Mesenchymal stem cell (in vitro differentiated cells and primary cell): Measurements from ENCODE around the gene PRRC2A.

Source experiments
- DNase-seq: peaks from one replicate; pipeline ENCODE4 v3.0.0-alpha.2; 2013
- H2AFZ ChIP-seq: one replicate; pipeline ENCODE4 v1.6.1; 2013; ENCODE audit warnings: low read depth, mild to moderate bottlenecking, control low read depth, inconsistent platforms, low read length, moderate library complexity
- H2AK5ac ChIP-seq: 2 replicates; pipeline ENCODE4 v1.6.1; 2013; ENCODE audit warnings: low read length, moderate library complexity, mild to moderate bottlenecking, inconsistent platforms; ENCODE audit not compliant: severe bottlenecking
- H2BK120ac ChIP-seq: one replicate; pipeline ENCODE4 v1.6.1; 2013; ENCODE audit warnings: low read depth, mild to moderate bottlenecking, inconsistent platforms, low read length, moderate library complexity
- H2BK12ac ChIP-seq, 2 experiments: one replicate each; pipeline ENCODE4 v1.6.1; 2013; ENCODE audit warnings: inconsistent platforms in 2 of 2, low read length in 2 of 2, mild to moderate bottlenecking in 2 of 2, moderate library complexity in 2 of 2, control low read depth in 1 of 2
- H2BK15ac ChIP-seq: one replicate; pipeline ENCODE4 v1.6.1; 2013; ENCODE audit warnings: mild to moderate bottlenecking, low read depth, inconsistent platforms; ENCODE audit not compliant: poor library complexity, severe bottlenecking
- H2BK5ac ChIP-seq: 2 replicates; pipeline ENCODE4 v1.6.1; 2013; ENCODE audit warnings: low read depth, mild to moderate bottlenecking, low read length, control low read depth, inconsistent platforms; ENCODE audit not compliant: poor library complexity, severe bottlenecking
- H3K14ac ChIP-seq, 2 experiments: one replicate each; pipeline ENCODE4 v1.6.1; 2013; ENCODE audit warnings: inconsistent platforms in 2 of 2, low read length in 2 of 2, control low read depth in 1 of 2, mild to moderate bottlenecking in 1 of 2, moderate library complexity in 1 of 2
- H3K18ac ChIP-seq, 2 experiments: one replicate each; pipeline ENCODE4 v1.6.1; 2013; ENCODE audit warnings: inconsistent platforms in 2 of 2, low read length in 2 of 2, control low read depth in 1 of 2, low read depth in 1 of 2, mild to moderate bottlenecking in 1 of 2
- H3K23ac ChIP-seq, 2 experiments: one replicate each; pipeline ENCODE4 v1.6.1; 2013; ENCODE audit warnings: inconsistent platforms in 2 of 2, low read length in 2 of 2, mild to moderate bottlenecking in 2 of 2, moderate library complexity in 2 of 2, control low read depth in 1 of 2
- H3K27ac ChIP-seq: 2 replicates; pipeline ENCODE4 v1.5.1; 2013; ENCODE audit warnings: mild to moderate bottlenecking, moderate library complexity, low read length, control low read depth, inconsistent platforms; ENCODE audit not compliant: poor library complexity, severe bottlenecking
- H3K27me3 ChIP-seq, 2 experiments: 2 replicates each; pipeline versions ENCODE4 v1.6.1 to v1.7.0; 2013; ENCODE audit warnings: low read length in 2 of 2, mild to moderate bottlenecking in 2 of 2, moderate library complexity in 2 of 2, control low read depth in 1 of 2, inconsistent platforms in 1 of 2; ENCODE audit not compliant: control insufficient read depth in 1 of 2, insufficient read depth in 1 of 2
- H3K36me3 ChIP-seq, 2 experiments: 2 replicates each; pipeline versions ENCODE4 v1.6.1 to v1.7.0; 2013; ENCODE audit warnings: low read length in 2 of 2, control low read depth in 1 of 2, inconsistent platforms in 1 of 2, low read depth in 1 of 2, mild to moderate bottlenecking in 1 of 2; ENCODE audit not compliant: insufficient read depth in 2 of 2, control insufficient read depth in 1 of 2
- H3K4ac ChIP-seq, 2 experiments: one replicate each; pipeline ENCODE4 v1.6.1; 2013; ENCODE audit warnings: inconsistent platforms in 2 of 2, low read length in 2 of 2, mild to moderate bottlenecking in 2 of 2, moderate library complexity in 2 of 2, control low read depth in 1 of 2, low read depth in 1 of 2
- H3K4me1 ChIP-seq: 2 replicates; pipeline ENCODE4 v1.6.1; 2013; ENCODE audit warnings: low read depth, low read length, control low read depth; ENCODE audit not compliant: control insufficient read depth, insufficient read depth
- H3K4me2 ChIP-seq: 2 replicates; pipeline ENCODE4 v1.6.1; 2013; ENCODE audit warnings: low read length, mild to moderate bottlenecking, inconsistent platforms; ENCODE audit not compliant: poor library complexity, severe bottlenecking
- H3K4me3 ChIP-seq, 2 experiments: 2 replicates each; pipeline versions ENCODE4 v1.5.1 to v1.7.0; 2013; ENCODE audit warnings: low read length in 2 of 2, mild to moderate bottlenecking in 2 of 2, control low read depth in 1 of 2, low read depth in 1 of 2; ENCODE audit not compliant: insufficient read depth in 1 of 2
- H3K79me1 ChIP-seq: replicated peaks from 2 replicates; pipeline ENCODE4 v1.6.1; 2013; ENCODE audit warnings: mild to moderate bottlenecking, control low read depth, low read length, inconsistent platforms; ENCODE audit not compliant: poor library complexity, severe bottlenecking
- H3K9ac ChIP-seq: 2 replicates; pipeline ENCODE4 v1.7.0; 2013; ENCODE audit warnings: mild to moderate bottlenecking, low read length, moderate library complexity
- H3K9me3 ChIP-seq: 2 replicates; pipeline ENCODE4 v1.7.0; 2013; ENCODE audit warnings: mild to moderate bottlenecking, low read length; ENCODE audit not compliant: control insufficient read depth
- H4K8ac ChIP-seq: one replicate; pipeline ENCODE4 v1.6.1; 2013; ENCODE audit warnings: inconsistent platforms, mild to moderate bottlenecking, low read length, moderate library complexity
- H4K91ac ChIP-seq: one replicate; pipeline ENCODE4 v1.6.1; 2013; ENCODE audit warnings: mild to moderate bottlenecking, low read length, inconsistent platforms
- WGBS: methylation state at CpG from one replicate; pipeline ENCODE4 v1.1.7; 2013; ENCODE audit warnings: mixed read lengths; 5-methylcytosine and 5-hydroxymethylcytosine counted together

The PRRC2A gene

GRCh38 chr6:31634969-31635575, 14.6 kb downstream of the PRRC2A start:
- Histone ChIP-seq H3K27me3 (no peaks in the 10 kb centered on the region), H2AFZ (no peak overlapping the region), H2BK5ac (no peak overlapping the region), H3K4me2 (no peak overlapping the region), H3K4me1 (peaks cover 1% of the 10 kb centered on the region), H3K9me3 (no peaks in the 10 kb centered on the region), H3K79me1 (peaks cover 17% of the 10 kb centered on the region), H3K18ac (no peak overlapping the region), H2BK12ac (no peak overlapping the region), H4K8ac (no peak overlapping the region), H3K23ac (peak overlapping the region in 1 of 2 experiments; percentile 27), H2BK15ac (no peak overlapping the region), H3K4ac (no peak overlapping the region), H2AK5ac (no peak overlapping the region), H3K36me3 (peaks cover 90 to 97% of the 10 kb centered on the region in 2 experiments), H3K9ac (peak overlapping the region; percentile 60), H3K4me3 (no peak overlapping the region), H2BK120ac (no peak overlapping the region), H3K27ac (no peak overlapping the region), H4K91ac (no peak overlapping the region), H3K14ac (no peak overlapping the region)
- WGBS: 87% methylated on average over 11 of the region's 11 CpGs
- DNase-seq: no peak

- no peak overlapping the region for H2BK120ac ChIP-seq
- no peak overlapping the region for H4K91ac ChIP-seq
- no peak overlapping the region for H3K4me2 ChIP-seq
- H3K27ac ChIP-seq: no peak overlapping the region
- H3K27me3 ChIP-seq: no peaks in the 10 kb centered on the region
- H3K18ac ChIP-seq: no peak overlapping the region
- peaks cover 17% of the 10 kb centered on the region for H3K79me1 ChIP-seq
- no peaks in the 10 kb centered on the region for H3K9me3 ChIP-seq
- H3K9ac ChIP-seq: no peak overlapping the region
- no peak overlapping the region for H4K8ac ChIP-seq
- no peak for DNase-seq
- no peak overlapping the region for H2BK5ac ChIP-seq
- H3K36me3 ChIP-seq: peaks cover 90 to 97% of the 10 kb centered on the region in 2 experiments
- no peak overlapping the region for H3K14ac ChIP-seq
- no peak overlapping the region for H2BK15ac ChIP-seq
- H3K4ac ChIP-seq: no peak overlapping the region
- H2AFZ ChIP-seq: no peak overlapping the region
- H3K4me1 ChIP-seq: peaks cover 1% of the 10 kb centered on the region
- no peak overlapping the region for H3K23ac ChIP-seq
- 92% methylated on average over 26 of the region's 27 CpGs for WGBS
- H2AK5ac ChIP-seq: no peak overlapping the region
- no peak overlapping the region for H3K4me3 ChIP-seq
- no peak overlapping the region for H2BK12ac ChIP-seq
These were observed 16.4 kb downstream of the PRRC2A start for GRCh38 chr6:31636698-31637596.

- no peak overlapping the region for H2BK15ac ChIP-seq
- no peak overlapping the region for H3K4me2 ChIP-seq
- H3K4me1 ChIP-seq: peaks cover 3% of the 10 kb centered on the region
- no peak overlapping the region for H2AK5ac ChIP-seq
- no peak overlapping the region for H3K4me3 ChIP-seq
- H2BK12ac ChIP-seq: no peak overlapping the region
- no peak overlapping the region for H3K23ac ChIP-seq
- H3K18ac ChIP-seq: no peak overlapping the region
- H2BK5ac ChIP-seq: no peak overlapping the region
- 93% methylated on average over 9 of the region's 9 CpGs for WGBS
- H3K27ac ChIP-seq: no peak overlapping the region
- no peak overlapping the region for H2AFZ ChIP-seq
- peaks cover 23% of the 10 kb centered on the region for H3K79me1 ChIP-seq
- H3K14ac ChIP-seq: no peak overlapping the region
- H4K91ac ChIP-seq: no peak overlapping the region
- no peak overlapping the region for H4K8ac ChIP-seq
- no peak for DNase-seq
- H3K9ac ChIP-seq: peak overlapping the region; percentile 62
- H2BK120ac ChIP-seq: no peak overlapping the region
- no peaks in the 10 kb centered on the region for H3K9me3 ChIP-seq
- H3K27me3 ChIP-seq: no peaks in the 10 kb centered on the region
- no peak overlapping the region for H3K4ac ChIP-seq
- peaks cover 87 to 94% of the 10 kb centered on the region in 2 experiments for H3K36me3 ChIP-seq
These were observed 18.5 kb downstream of the PRRC2A start for GRCh38 chr6:31639043-31639442.

DNA sequence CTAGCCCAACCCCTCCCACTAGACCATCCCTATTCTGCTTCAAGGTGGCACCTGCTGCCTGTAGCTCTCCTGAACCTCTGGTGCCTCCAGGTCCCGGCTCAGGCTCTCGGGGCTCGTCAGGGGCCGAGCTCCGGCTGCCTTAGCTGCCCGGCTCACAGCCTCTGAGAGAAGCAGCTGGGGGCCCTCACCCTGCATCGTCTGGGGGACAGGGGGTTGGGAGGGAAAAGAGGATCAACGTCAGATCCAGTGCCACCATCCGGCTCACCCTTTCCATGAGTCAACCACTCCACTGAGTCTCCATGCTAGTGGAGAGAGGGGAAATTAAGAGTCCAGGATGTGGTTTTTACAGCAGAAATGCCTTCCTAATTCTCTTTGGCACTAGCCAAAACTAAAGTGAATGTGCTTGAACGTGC, 18.9 kb downstream of the PRRC2A start:
- H3K36me3 ChIP-seq: peaks cover 87 to 94% of the 10 kb centered on the region in 2 experiments
- peak overlapping the region; percentile 62 for H3K9ac ChIP-seq
- H2AFZ ChIP-seq: no peak overlapping the region
- no peak overlapping the region for H3K14ac ChIP-seq
- no peaks in the 10 kb centered on the region for H3K27me3 ChIP-seq
- H3K4me1 ChIP-seq: peaks cover 3% of the 10 kb centered on the region
- H2BK120ac ChIP-seq: no peak overlapping the region
- H3K4ac ChIP-seq: no peak overlapping the region
- H3K9me3 ChIP-seq: no peaks in the 10 kb centered on the region
- DNase-seq: peak; percentile 58
- H3K23ac ChIP-seq: no peak overlapping the region
- H2AK5ac ChIP-seq: no peak overlapping the region
- H3K18ac ChIP-seq: no peak overlapping the region
- no peak overlapping the region for H2BK5ac ChIP-seq
- no peak overlapping the region for H2BK12ac ChIP-seq
- no peak overlapping the region for H3K27ac ChIP-seq
- H3K4me3 ChIP-seq: no peak overlapping the region
- H4K91ac ChIP-seq: no peak overlapping the region
- H4K8ac ChIP-seq: no peak overlapping the region
- H3K4me2 ChIP-seq: no peak overlapping the region
- 91% methylated on average over 8 of the region's 10 CpGs for WGBS
- peaks cover 24% of the 10 kb centered on the region for H3K79me1 ChIP-seq
- no peak overlapping the region for H2BK15ac ChIP-seq
